MCF 10A (cell line): Measurements from ENCODE around the gene ATRN. TPM values are rescaled to one million over a fixed set of nuclear protein-coding genes. Genes with fewer than 3 reads are reported as not detected.

Experiments
- BruUV-seq: library from RNA; stranded (reverse); fragments of 400-500 nt; replicated peaks from 2 replicates; lab custom pipeline; 2021; lab: Mats Ljungman, UMichigan
- CTCF ChIA-PET: fragments of 300-600 bp; sonication (Branson Sonifier 250); formaldehyde crosslinking; extraction: SDS; loops from one replicate; lab custom pipeline; 2021; ENCODE audit warnings: antibody characterized with exemption, inconsistent platforms; lab: Yijun Ruan, JAX
- POLR2A ChIA-PET: fragments of 300-600, 350-650 bp; sonication (Branson Sonifier 250); formaldehyde crosslinking; extraction: SDS; loops from one replicate; lab custom pipeline; 2020; ENCODE audit warnings: antibody characterized with exemption, inconsistent platforms; lab: Yijun Ruan, JAX
- DNase-seq: peaks from one replicate; pipeline ENCODE4 v3.0.0-alpha.2; 2018; ENCODE audit not compliant: unreplicated experiment
- H3K27ac Mint-ChIP-seq: one replicate; pipeline ENCODE4 v1.8.0; 2022; ENCODE audit warnings: mild to moderate bottlenecking, low read depth, mixed read lengths; ENCODE audit not compliant: unreplicated experiment
- H3K27me3 Mint-ChIP-seq: one replicate; pipeline ENCODE4 v1.8.0; 2022; ENCODE audit warnings: mixed read lengths; ENCODE audit not compliant: insufficient read depth, unreplicated experiment
- H3K36me3 Mint-ChIP-seq: one replicate; pipeline ENCODE4 v1.8.0; 2022; ENCODE audit warnings: mild to moderate bottlenecking, moderate library complexity, mixed read lengths; ENCODE audit not compliant: insufficient read depth, unreplicated experiment
- H3K4me1 Mint-ChIP-seq: one replicate; pipeline ENCODE4 v1.8.0; 2022; ENCODE audit warnings: mixed read lengths; ENCODE audit not compliant: insufficient read depth, unreplicated experiment
- H3K4me3 Mint-ChIP-seq: one replicate; pipeline ENCODE4 v1.8.0; 2022; ENCODE audit warnings: mild to moderate bottlenecking, moderate library complexity, mixed read lengths; ENCODE audit not compliant: unreplicated experiment
- H3K9me3 Mint-ChIP-seq: one replicate; pipeline ENCODE4 v1.8.0; 2022; ENCODE audit warnings: mixed read lengths; ENCODE audit not compliant: unreplicated experiment
- CTCF ChIP-seq: fragments of 200-600 bp; IDR thresholded peaks from one replicate; pipeline ENCODE4 v1.8.0; 2022; ENCODE audit warnings: antibody characterized with exemption, mild to moderate bottlenecking; ENCODE audit not compliant: unreplicated experiment
- intact Hi-C: fragments of 100-400 bp; cut with micrococcal nuclease; formaldehyde crosslinking; loops from 2 replicates; pipeline ENCODE4 v1.14.1; 2022
- total RNA-seq: library from RNA; stranded (reverse); gene quantifications from 2 replicates; pipeline ENCODE4 v1.2.3, GENCODE V29; 2022

The ATRN gene
- total RNA-seq, 1 experiment from 2014 or later, result 29.7 TPM

- BruUV-seq, result no TSS peak
- no peak overlapping the region for H3K4me3 Mint-ChIP-seq
- ChIA-PET CTCF (no interaction called here), POLR2A (no interaction called here)
- no peak for TF ChIP-seq CTCF
- DNase-seq, result no peak
- H3K4me1 Mint-ChIP-seq, result no peaks in the 10 kb centered on the region
- intact Hi-C loops, result no loop called here
- no peaks in the 10 kb centered on the region for H3K27me3 Mint-ChIP-seq
- no peak overlapping the region for H3K27ac Mint-ChIP-seq
- no peaks in the 10 kb centered on the region for H3K9me3 Mint-ChIP-seq
- peaks cover 6% of the 10 kb centered on the region for H3K36me3 Mint-ChIP-seq
These were observed 36.6 kb upstream of the ATRN start for GRCh38 chr20:3434232-3434631.

GRCh38 chr20:3436864-3437574 is 33.8 kb upstream of the ATRN start:
- no TSS peak for BruUV-seq
- H3K36me3 Mint-ChIP-seq, result peaks cover 6% of the 10 kb centered on the region
- TF ChIP-seq CTCF, result no peak
- no peak overlapping the region for H3K4me3 Mint-ChIP-seq
- H3K27me3 Mint-ChIP-seq, result no peaks in the 10 kb centered on the region
- POLR2A ChIA-PET, result interaction anchor here (1.0 kb wide), 1 partner anchor 29 kb away, joined by 3 read pairs; no protein-coding TSS in a partner anchor
- no peak overlapping the region for H3K27ac Mint-ChIP-seq
- DNase-seq, result no peak
- intact Hi-C loops, result no loop called here
- CTCF ChIA-PET, result interaction anchor here (0.5 kb wide), 1 partner anchor 120 kb away, joined by 3 read pairs; no protein-coding TSS in a partner anchor
- H3K4me1 Mint-ChIP-seq, result no peaks in the 10 kb centered on the region
- H3K9me3 Mint-ChIP-seq, result no peaks in the 10 kb centered on the region

- ChIA-PET CTCF (interaction anchor here (0.6 to 0.9 kb wide), 2 partner anchors 48 to 130 kb away, joined by 4 read pairs; no protein-coding TSS in a partner anchor), POLR2A (interaction anchor here (0.6 kb wide), 1 partner anchor 534 kb away, joined by 3 read pairs; no protein-coding TSS in a partner anchor)
- Mint-ChIP-seq H3K36me3 (no peaks in the 10 kb centered on the region), H3K4me3 (no peak overlapping the region), H3K27me3 (no peaks in the 10 kb centered on the region), H3K27ac (no peak overlapping the region), H3K9me3 (no peaks in the 10 kb centered on the region), H3K4me1 (no peaks in the 10 kb centered on the region)
- TF ChIP-seq CTCF, result no peak
- DNase-seq, result no peak
- no TSS peak for BruUV-seq
- intact Hi-C loops, result no loop called here
These were observed 24.0 kb upstream of the ATRN start for GRCh38 chr20:3446779-3447178.

- BruUV-seq, result no TSS peak
- POLR2A ChIA-PET, result interaction anchor here (0.6 kb wide), 1 partner anchor 533 kb away, joined by 3 read pairs; no protein-coding TSS in a partner anchor
- no peak for TF ChIP-seq CTCF
- Mint-ChIP-seq H3K4me1 (no peaks in the 10 kb centered on the region), H3K4me3 (no peak overlapping the region), H3K27ac (no peak overlapping the region), H3K36me3 (no peaks in the 10 kb centered on the region), H3K27me3 (no peaks in the 10 kb centered on the region), H3K9me3 (no peaks in the 10 kb centered on the region)
- intact Hi-C loops, result no loop called here
- CTCF ChIA-PET, result interaction anchor here (0.9 kb wide), 1 partner anchor 131 kb away, joined by 4 read pairs; no protein-coding TSS in a partner anchor
- DNase-seq, result no peak
These were observed 23.5 kb upstream of the ATRN start for GRCh38 chr20:3447321-3447720.
